ENCODE data around the gene ACTN3. TPM values are rescaled to one million over a fixed set of nuclear protein-coding genes. Genes with fewer than 3 reads are reported as not detected.
"Not testable (repeated sequence)": the region's sequence is repeated elsewhere in the genome, so short reads cannot be mapped to it uniquely, and the experiment has no call there.

ACTN3 gene
- total RNA-seq, 2 experiments from 2014 or later, result 0.27 TPM; not detected in 1

DNA sequence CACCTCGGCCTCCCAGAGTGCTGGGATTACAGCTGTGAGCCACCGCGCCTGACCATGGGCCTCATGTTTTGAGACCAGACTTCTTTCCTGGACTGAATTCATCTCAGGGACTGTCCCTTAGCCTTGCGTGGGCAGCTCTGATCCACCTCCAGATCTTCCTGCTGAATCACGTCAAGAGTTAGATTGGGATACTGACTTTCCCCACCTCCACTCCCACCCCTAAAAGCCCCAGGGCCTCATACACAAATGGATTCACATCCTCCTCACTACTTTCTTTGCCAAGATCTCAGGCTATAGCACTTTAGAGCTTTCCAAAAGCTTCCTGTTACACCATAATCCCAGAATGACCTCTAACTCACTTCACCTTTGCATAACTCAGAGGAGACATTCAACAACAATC lies 34.1 kb downstream of the ACTN3 start:
- Histone ChIP-seq H3K4me2 (ENCODE audit: low read length) (no peak overlapping the region), H3K27ac (ENCODE audit: low read depth, low read length, poor library complexity, severe bottlenecking) (no peak overlapping the region), H3K4me3 (ENCODE audit: low read depth, low read length, poor library complexity, severe bottlenecking) (no peak overlapping the region), H3K36me3 (ENCODE audit: insufficient read depth, low read length) (no peaks in the 10 kb centered on the region), H2AFZ (ENCODE audit: low read length) (0 out of 2 replicates have a peak overlapping the region, but pooled peaks have one; percentile 3), H4K20me1 (ENCODE audit: insufficient read depth, low read length) (no peaks in the 10 kb centered on the region), H3K9me3 (ENCODE audit: low read length) (peaks cover 13% of the 10 kb centered on the region; the same call in 1 of the 2 replicates), H3K4me1 (ENCODE audit: insufficient read depth, low read length, poor library complexity, severe bottlenecking) (no peaks in the 10 kb centered on the region), H3K9me2 (ENCODE audit: insufficient read depth, low read length) (no peaks in the 10 kb centered on the region), H3K79me2 (ENCODE audit: insufficient read depth, low read depth, low read length) (no peaks in the 10 kb centered on the region)
- POLR2A ChIA-PET, result interaction anchor here (1.0 to 1.2 kb wide), 3 partner anchors 36 to 97 kb away, joined by 3 to 5 read pairs (median 4); partner anchors contain the start of genes RBM14 and RBM4B
- CTCF ChIA-PET (ENCODE audit: unreplicated experiment), result no interaction called here
- intact Hi-C loops (cut with micrococcal nuclease; ENCODE audit: unreplicated experiment), result no loop called here
- TF ChIP-seq, protein P1, sequence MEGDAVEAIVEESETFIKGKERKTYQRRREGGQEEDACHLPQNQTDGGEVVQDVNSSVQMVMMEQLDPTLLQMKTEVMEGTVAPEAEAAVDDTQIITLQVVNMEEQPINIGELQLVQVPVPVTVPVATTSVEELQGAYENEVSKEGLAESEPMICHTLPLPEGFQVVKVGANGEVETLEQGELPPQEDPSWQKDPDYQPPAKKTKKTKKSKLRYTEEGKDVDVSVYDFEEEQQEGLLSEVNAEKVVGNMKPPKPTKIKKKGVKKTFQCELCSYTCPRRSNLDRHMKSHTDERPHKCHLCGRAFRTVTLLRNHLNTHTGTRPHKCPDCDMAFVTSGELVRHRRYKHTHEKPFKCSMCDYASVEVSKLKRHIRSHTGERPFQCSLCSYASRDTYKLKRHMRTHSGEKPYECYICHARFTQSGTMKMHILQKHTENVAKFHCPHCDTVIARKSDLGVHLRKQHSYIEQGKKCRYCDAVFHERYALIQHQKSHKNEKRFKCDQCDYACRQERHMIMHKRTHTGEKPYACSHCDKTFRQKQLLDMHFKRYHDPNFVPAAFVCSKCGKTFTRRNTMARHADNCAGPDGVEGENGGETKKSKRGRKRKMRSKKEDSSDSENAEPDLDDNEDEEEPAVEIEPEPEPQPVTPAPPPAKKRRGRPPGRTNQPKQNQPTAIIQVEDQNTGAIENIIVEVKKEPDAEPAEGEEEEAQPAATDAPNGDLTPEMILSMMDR (conservative IDR thresholded peaks at IDR 0.05; ENCODE audit: low read length), result no peak
- no peak for TF ChIP-seq EZH2phosphoT487 (IDR thresholded peaks at IDR 0.05; ENCODE audit: borderline replicate concordance, low read depth, low read length)
- BruUV-seq (replicated peaks), result no TSS peak
- DNase-seq (ENCODE audit: low spot score), result no peak

- intact Hi-C loops (cut with micrococcal nuclease; ENCODE audit: unreplicated experiment), result no loop called here
- Histone ChIP-seq H3K9me3 (ENCODE audit: low read length) (peaks cover 13% of the 10 kb centered on the region; the same call in 1 of the 2 replicates), H3K4me3 (ENCODE audit: low read depth, low read length, poor library complexity, severe bottlenecking) (no peak overlapping the region), H2AFZ (ENCODE audit: low read length) (0 out of 2 replicates have a peak overlapping the region, but pooled peaks have one; percentile 3), H3K9me2 (ENCODE audit: insufficient read depth, low read length) (no peaks in the 10 kb centered on the region), H3K4me2 (ENCODE audit: low read length) (no peak overlapping the region), H3K79me2 (ENCODE audit: insufficient read depth, low read depth, low read length) (no peaks in the 10 kb centered on the region), H3K4me1 (ENCODE audit: insufficient read depth, low read length, poor library complexity, severe bottlenecking) (no peaks in the 10 kb centered on the region), H3K36me3 (ENCODE audit: insufficient read depth, low read length) (no peaks in the 10 kb centered on the region), H3K27ac (ENCODE audit: low read depth, low read length, poor library complexity, severe bottlenecking) (no peak overlapping the region), H4K20me1 (ENCODE audit: insufficient read depth, low read length) (no peaks in the 10 kb centered on the region)
- CTCF ChIA-PET (ENCODE audit: unreplicated experiment), result no interaction called here
- no peak for TF ChIP-seq EZH2phosphoT487 (IDR thresholded peaks at IDR 0.05; ENCODE audit: borderline replicate concordance, low read depth, low read length)
- TF ChIP-seq, protein P1 (conservative IDR thresholded peaks at IDR 0.05; ENCODE audit: low read length), result no peak
- DNase-seq (ENCODE audit: low spot score), result no peak
- no TSS peak for BruUV-seq (replicated peaks)
- POLR2A ChIA-PET, result interaction anchor here (1.0 to 1.2 kb wide), 3 partner anchors 35 to 97 kb away, joined by 3 to 5 read pairs (median 4); partner anchors contain the start of genes RBM14 and RBM4B
Observed at GRCh38 chr11:66581261-66581660, 34.6 kb downstream of the ACTN3 start.

- H3K4me1 ChIP-seq (ENCODE audit: insufficient read depth, low read length, poor library complexity, severe bottlenecking); BruUV-seq (replicated peaks); H3K79me2 ChIP-seq (ENCODE audit: insufficient read depth, low read depth, low read length); H3K27ac ChIP-seq (ENCODE audit: low read depth, low read length, poor library complexity, severe bottlenecking); CTCF ChIA-PET (ENCODE audit: unreplicated experiment); H3K36me3 ChIP-seq (ENCODE audit: insufficient read depth, low read length); H3K4me3 ChIP-seq (ENCODE audit: low read depth, low read length, poor library complexity, severe bottlenecking); H3K9me2 ChIP-seq (ENCODE audit: insufficient read depth, low read length); intact Hi-C loops (cut with micrococcal nuclease; ENCODE audit: unreplicated experiment); H2AFZ ChIP-seq (ENCODE audit: low read length); H3K4me2 ChIP-seq (ENCODE audit: low read length); DNase-seq (ENCODE audit: low spot score); POLR2A ChIA-PET; H4K20me1 ChIP-seq (ENCODE audit: insufficient read depth, low read length): not testable (repeated sequence)
- H3K9me3 ChIP-seq (ENCODE audit: low read length), result peaks cover 13% of the 10 kb centered on the region; the same call in 1 of the 2 replicates
Observed at GRCh38 chr11:66582565-66583147, 36.0 kb downstream of the ACTN3 start.

- H3K27ac ChIP-seq (ENCODE audit: low read depth, low read length, poor library complexity, severe bottlenecking); intact Hi-C loops (cut with micrococcal nuclease; ENCODE audit: unreplicated experiment); POLR2A ChIA-PET; H3K4me2 ChIP-seq (ENCODE audit: low read length); CTCF ChIA-PET (ENCODE audit: unreplicated experiment); DNase-seq (ENCODE audit: low spot score); H4K20me1 ChIP-seq (ENCODE audit: insufficient read depth, low read length); BruUV-seq (replicated peaks); H3K79me2 ChIP-seq (ENCODE audit: insufficient read depth, low read depth, low read length); H2AFZ ChIP-seq (ENCODE audit: low read length); H3K9me2 ChIP-seq (ENCODE audit: insufficient read depth, low read length); H3K36me3 ChIP-seq (ENCODE audit: insufficient read depth, low read length); H3K4me1 ChIP-seq (ENCODE audit: insufficient read depth, low read length, poor library complexity, severe bottlenecking); H3K4me3 ChIP-seq (ENCODE audit: low read depth, low read length, poor library complexity, severe bottlenecking): not testable (repeated sequence)
- H3K9me3 ChIP-seq (ENCODE audit: low read length), result peaks cover 13% of the 10 kb centered on the region; the same call in 1 of the 2 replicates
Observed at GRCh38 chr11:66585447-66585846, 38.7 kb downstream of the ACTN3 start.
